SH-SY5Y (cell line): ENCODE measurements around the gene STYK1.

Experiments used
- GATA2 ChIP-seq: IDR thresholded peaks from 2 replicates; pipeline ENCODE4 v1.6.1; 2011; ENCODE audit warnings: mild to moderate bottlenecking, low read depth, low read length
- GATA3 ChIP-seq: IDR thresholded peaks from 2 replicates; pipeline ENCODE4 v1.6.1; 2011; ENCODE audit warnings: low read depth, mild to moderate bottlenecking, low read length, moderate library complexity

GRCh38 chr12:10697862-10698261 lies 24.0 kb upstream of the STYK1 start:
- no peak for TF ChIP-seq GATA2
- TF ChIP-seq GATA3: no peak
